DMS79 (cell line): ENCODE measurements around the gene DNM3.
"Not testable (repeated sequence)": the region's sequence is repeated elsewhere in the genome, so short reads cannot be mapped to it uniquely, and the experiment has no call there.

ENCODE experiments used
- DNase-seq: peaks from one replicate; lab custom pipeline; 2025; lab: John Stamatoyannopoulos, UW

Gene DNM3

DNA sequence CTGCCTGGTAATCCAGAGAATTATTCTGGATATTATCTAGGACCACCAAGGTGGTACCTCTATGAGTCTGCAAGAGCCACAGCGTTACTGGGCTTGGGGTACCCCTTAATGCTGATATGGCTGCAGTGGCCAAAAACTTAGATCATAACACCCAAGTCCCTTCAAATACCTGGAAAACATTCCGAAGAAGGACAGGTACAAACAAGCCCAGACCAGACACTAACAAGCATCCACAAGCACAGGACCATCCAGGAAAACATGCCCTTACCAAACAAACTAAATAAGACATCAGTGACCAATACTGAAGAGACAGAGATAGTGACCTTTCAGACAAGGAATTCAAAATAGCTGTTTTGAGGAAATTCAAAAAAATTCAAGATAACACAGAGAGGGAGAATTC, 582.0 kb downstream of the DNM3 start:
- no peak for DNase-seq

DNA sequence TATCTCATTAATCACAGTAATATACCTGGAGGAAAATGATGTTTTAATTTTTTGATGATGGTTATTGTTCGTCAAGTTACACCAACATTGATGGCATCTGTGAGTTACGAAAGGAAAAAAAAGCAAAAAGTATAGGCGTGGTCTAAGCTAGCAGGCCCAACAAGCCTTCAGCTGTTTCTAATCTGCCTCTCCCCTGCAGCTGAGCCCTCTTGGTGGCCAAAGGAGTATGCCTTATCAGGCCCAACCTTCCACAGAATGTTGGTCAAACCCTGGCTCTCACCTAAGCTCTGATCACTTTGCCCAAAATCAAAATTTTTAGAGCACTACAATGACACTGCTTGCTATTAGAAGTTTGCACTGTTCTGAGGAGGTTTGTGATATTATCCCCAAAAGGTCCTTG, 584.0 kb downstream of the DNM3 start:
- no peak for DNase-seq

DNA sequence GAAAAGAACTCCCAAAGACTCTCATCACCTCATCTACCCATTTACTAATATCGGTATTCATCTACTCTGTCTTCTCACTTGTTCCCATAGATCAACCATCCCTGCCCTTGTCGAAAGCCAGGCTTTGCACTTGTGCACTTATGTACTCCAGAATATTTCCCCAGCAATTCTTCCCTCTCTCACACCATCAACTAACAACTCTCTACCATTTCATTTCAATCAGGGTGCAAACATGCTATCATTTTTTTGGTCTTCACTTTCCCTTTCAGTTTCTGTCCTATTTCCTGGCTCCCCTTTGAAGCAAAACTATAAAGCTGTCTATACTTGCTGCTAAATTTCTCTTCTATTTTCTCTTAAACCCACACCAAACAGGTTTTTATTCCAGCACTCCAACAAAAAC, 585.9 kb downstream of the DNM3 start:
- no peak for DNase-seq

DNA sequence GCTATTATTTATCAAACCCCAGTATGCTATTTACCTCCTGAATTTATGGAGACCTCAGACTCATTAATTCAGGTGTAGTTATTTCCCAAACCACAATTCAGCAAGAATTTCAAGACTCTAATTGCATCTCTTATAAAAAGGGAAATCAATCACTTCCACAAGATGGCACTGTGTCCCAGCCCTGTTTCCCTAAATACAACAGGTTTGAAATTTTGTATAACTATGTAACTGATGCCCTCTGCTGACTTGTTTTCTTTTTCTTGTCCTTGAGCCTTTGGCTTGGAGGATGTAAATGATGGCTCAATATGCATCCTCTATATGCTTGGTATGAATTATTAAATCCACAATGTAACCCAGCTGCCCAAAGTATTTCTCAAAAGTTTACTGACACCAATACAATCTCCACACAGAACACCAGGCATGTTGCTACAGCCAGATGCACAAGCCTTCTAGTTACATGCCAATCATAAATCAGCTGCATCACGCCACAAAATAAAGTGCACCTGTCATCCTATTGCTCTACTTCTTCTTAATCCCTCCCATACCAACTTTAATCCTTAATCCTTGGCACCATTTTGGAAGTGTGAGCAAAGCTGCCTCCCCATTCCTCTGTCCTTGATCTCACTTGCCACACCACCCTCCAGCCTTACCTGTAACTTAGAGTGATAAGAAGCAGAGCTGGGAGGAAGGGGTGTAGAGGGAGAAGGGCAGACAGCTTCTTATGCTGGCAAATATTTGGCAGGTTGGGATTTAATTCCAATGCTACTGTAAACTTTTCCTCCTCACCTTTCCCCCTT, 588.2 kb downstream of the DNM3 start:
- DNase-seq, result peak; percentile 13

DNA sequence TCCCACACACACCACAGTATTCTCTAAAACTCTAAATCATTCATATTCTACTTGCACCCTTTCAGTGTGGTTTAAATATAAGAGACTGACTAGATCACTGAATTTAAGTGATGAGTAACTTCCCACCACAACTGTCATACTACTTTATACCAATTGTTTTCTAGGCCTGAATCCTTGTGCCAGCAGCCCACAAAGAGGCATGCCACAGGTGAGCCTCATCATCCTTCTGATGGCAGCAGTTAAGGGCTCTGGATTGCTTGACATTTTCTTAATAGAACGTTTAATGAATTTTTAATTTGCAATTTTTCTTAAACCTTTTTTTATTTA, 588.8 kb downstream of the DNM3 start:
- no peak for DNase-seq

DNA sequence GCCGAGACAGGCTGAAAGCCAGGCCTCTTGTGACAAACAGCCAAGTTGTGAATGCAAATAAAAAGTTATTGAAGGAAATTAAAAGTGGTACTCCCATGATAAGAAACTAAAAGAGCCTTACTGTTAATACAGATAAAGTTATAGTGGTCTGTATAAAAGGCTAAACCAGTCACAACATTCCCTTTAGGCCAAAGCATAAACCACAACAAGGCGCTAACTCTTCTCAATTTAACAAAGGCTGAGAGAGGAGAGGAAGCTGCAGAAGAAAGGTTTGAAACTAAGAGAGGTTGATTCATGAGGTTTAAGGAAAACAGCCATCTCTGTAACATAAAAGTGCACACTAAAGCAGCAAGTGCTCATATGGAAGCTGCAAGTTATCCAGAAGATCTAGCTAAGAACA, 589.9 kb downstream of the DNM3 start:
- no peak for DNase-seq

DNA sequence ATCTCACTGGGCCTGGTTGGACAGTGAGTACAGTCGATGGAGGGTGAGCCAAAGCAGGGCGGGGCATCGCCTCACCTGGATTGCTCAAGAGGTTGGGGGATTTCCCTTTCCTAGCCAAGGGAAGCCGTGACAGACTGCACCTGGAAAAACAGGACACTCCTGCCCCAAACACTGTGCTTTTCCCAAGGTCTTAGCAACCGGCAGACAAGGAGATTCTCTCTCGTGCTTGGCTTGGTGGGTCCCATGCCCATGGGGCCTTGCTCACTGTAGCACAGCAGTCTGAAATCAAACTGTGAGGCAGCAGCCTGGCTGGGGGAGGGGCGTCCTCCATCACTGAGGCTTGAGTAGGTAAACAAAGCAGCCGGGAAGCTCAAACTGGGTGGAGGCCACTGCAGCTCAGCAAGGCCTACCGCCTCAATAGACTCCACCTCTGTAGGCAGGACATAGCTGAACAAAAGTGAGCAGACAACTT, 590.5 kb downstream of the DNM3 start:
- no peak for DNase-seq

DNA sequence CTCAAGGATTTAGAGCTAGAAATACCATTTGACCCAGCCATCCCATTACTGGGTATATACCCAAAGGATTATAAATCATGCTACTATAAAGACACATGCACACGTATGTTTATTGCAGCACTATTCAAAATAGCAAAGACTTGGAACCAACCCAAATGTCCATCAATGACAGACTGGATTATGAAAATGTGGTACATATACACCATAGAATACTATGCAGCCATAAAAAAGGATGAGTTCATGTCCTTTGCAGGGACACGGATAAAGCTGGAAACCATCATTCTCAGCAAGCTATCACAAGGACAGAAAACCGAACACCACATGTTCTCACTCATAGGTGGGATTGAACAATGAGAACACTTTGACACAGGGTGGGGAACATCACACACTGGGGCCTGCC, 595.9 kb downstream of the DNM3 start:
- not testable (repeated sequence) for DNase-seq

DNA sequence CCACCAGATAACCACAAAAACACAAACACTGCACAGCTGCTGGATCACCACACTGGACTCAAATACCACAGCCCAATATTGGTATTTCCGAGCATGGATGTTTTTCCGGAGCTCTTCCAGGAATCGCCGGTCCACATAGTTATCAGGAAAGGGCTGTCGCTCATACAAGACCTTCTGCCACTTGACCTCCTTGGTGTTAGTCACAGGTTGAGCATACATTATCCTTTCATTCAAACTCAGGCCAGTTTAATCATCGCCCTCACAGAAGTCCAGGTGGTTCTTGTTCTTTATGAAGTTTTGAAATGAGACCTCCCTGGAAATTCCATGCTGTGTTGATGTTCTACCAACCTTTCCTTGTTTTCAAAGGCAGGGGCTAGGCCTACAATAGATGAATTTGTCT, 601.1 kb downstream of the DNM3 start:
- DNase-seq, result no peak

DNA sequence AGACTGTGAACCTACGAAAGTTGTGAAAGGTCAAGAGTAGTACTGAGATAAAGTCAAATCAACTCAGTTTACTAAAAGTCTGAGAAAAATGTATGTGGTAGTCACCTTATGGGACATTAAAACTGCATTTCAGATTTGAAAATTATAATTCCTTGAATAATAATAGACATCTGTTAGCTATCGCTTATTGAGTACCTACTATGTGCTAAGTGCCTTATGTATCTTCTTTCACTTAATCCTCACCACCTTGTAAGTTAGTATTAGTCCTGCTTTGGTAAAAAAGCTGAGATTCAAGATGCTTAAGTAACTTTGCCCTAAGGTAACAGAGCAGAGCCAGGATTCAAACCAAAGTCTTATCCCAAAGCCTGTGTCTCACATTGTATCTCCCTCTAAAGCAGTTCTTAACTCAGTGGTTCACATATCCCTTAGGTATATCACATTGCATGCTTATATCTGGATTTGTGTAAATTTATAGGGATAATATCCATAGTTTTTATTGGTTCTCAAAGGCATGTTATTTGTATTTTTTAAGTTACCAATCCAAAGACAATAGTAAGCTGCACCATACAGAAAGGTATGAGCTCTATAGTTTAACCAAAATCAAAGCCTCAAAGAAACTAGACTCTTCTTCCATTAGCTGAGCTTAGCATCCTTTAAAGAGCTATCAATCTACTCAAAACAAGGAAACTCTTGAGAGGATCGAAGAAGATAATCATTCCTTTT, 601.7 kb downstream of the DNM3 start:
- DNase-seq, result no peak

DNA sequence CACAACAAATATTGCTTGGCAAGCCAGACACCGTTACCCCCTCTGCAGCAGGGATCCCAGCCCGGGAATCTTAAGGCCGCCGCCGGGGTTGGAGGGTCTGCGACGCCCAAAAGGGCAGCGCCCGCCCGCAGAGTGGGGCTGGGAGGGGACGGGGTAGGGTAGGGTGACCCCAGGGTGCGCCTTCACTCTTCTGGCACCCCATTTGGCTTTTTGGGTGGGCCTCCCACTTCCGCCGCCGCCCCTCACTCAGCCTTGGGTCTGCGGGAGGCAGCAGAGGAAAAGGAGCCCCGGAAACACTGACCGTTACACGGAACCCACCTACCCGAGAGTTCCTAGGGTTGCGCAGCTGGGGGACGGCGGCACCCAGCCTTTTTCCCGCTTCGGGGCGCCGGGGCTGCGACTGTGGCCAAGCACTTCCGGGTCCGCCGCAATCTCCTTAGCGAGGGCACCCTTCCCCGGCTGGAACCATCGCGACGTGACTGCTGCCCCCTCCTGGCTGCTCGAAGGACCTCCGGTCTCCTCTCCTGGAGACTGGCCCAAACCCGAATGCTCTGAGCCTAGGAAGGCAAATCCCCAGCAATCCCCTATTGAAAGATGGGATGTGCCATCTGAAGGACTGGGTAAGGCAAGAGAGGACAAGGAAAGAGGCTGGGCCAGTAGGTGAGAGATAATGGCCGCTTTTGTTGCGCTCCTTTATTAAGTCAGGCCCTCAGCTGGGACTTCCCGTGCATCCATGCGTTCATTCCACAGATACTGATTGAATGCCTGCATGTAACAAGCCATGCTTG, 602.6 kb downstream of the DNM3 start, which contains the start of gene PIGC:
Gene PIGC, minus strand, starts transcription at position 404 of the 788 bp plus-strand sequence. CDS start 1,447 bp downstream, outside the sequence.
- DNase-seq, result peak; percentile 70

DNA sequence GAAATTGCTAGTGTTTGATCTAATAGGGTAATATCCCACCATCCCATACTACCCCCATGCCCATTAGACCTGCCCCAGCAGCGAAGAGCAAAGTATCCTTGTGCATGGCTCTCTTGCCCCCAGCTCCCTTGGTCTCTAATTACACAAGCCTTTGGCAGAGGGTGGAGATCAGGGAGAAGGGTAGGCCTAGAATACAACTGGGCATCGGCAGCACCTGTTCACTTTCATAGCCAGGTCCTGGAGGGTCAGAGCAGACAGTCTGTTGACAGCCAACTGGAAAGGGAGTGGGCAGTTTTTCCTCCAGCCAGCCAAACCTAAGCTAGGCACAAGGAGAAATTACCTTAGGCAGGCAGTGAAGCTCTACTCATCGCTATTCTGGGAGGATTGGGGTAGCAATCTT, 605.2 kb downstream of the DNM3 start:
- DNase-seq, result no peak

DNA sequence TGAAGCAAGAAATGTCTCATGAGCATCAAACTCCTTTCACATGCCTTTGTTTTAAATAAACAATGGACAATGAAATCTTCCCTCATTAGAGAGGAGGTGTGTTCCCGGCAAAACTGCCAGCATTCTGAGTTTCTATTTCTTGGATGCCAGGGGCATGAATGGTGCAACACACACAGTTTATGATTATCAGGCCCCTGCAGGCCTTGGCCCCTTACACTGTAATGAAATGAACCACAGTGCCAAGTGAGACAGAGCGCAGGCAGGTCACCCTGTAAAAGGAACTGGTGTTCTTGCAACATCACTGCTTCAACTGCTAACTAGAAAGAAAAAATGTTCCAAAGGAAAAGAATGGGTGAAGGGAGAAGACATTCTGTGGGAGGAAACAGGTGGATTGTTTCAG, 606.3 kb downstream of the DNM3 start:
- DNase-seq, result no peak

DNA sequence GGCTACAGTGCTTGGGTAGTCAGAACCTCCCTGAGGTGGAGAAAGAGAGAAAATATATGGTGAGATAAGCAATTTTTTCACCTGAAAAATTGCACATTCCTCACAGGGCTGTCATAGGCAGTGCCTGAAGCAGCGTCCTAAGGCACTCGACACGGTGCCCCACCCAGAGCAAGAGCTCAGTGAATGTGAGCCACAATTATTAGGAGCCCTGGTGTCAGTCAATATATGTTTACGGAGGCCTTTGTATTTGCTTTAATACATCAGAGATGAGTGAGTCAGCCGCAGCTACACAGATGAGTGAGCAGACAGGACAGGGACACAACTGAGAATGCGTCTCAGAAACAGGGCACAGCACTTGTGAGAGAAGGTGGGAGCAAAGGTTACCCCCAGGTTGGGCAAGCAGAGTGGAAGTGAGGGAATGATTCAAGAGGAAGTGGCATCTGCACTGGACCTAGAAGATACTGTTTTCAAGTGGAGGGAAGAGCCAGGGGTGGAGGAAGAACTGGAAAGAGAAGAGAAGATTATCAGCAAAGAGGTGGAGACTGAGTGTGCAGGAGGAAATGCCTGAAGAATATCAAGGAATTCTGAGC, 607.8 kb downstream of the DNM3 start:
- no peak for DNase-seq

DNA sequence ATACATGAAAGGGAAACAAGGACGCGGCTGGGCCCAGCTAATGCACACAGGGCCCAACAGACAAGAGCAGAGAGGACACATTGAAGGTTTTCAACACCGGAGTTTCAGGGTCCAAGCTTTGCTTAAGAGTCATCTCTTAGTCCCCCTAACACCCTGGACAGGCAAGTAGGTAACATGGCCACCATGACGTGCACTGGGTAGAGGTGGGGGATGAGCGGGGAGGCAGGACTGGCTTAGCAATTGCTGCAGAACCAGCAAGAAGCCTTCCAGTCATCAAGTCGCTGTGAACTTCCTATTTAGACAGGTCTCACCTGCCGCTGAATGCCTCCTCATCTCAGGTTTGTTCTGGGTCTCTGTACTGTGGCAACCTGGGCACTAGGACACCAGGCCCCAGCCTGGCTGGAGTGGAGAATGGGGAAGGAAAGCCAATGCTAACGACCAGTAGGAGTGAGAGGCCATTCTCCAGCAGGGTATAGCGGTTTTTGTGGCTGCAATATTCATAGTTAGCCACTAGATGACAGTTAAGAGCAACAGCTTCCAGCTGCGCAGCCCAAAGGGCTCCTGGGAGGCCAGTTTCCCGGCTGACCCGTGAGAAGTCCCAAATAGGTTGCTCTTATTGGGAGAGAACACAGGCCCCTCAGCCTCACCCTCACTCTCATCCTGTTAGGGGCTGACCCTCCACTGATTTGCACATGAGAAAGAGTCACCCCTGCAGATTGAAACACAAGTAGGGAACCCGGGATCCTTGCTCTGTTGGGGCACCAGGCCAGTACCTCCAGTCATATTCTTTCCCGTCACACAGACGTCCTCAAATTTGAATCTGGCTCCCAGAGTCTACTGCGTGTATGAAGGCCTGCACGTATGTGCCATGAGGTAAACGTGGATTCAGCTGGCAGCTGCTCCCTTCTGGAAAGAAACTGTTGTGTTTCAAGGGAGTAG, 608.6 kb downstream of the DNM3 start:
- DNase-seq, result no peak

DNA sequence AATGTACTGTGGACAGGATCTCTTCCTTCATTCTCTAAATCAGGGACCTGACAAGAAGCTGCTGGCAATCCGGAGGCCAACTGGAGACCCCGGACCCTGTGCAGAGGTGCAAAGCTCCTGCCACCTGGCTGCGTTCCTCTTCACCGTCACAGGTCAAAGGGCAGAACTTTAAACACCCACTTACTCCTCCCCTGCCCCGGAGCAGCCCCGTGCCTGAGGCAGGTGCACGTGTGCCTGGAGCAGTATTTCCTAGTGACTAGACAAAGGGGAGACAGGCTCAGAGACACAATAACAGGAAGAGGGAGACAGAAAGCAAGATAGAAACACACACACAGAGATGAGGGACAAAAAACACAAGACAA, 609.2 kb downstream of the DNM3 start:
- no peak for DNase-seq

DNA sequence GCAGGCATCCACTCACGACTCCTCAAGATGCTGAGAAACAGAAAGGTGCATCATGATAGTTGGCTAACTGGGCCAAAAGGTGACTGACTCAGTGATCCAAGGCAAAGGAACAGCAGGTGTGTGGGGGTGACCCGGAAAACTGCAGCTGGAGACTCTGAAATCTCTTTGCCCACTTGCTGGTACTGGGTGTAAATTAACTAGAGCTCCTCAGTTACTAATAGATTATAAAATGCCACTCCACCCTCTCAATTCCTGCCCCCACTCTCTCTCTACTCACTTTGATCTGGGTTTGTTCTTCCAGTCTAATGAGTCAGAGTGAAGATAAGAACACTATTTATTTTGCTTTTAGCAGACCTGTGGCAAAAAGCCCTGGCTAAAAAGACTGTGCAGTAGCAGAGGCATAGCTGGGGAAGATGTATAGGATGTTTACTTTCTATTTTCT, 609.7 kb downstream of the DNM3 start:
- no peak for DNase-seq

DNA sequence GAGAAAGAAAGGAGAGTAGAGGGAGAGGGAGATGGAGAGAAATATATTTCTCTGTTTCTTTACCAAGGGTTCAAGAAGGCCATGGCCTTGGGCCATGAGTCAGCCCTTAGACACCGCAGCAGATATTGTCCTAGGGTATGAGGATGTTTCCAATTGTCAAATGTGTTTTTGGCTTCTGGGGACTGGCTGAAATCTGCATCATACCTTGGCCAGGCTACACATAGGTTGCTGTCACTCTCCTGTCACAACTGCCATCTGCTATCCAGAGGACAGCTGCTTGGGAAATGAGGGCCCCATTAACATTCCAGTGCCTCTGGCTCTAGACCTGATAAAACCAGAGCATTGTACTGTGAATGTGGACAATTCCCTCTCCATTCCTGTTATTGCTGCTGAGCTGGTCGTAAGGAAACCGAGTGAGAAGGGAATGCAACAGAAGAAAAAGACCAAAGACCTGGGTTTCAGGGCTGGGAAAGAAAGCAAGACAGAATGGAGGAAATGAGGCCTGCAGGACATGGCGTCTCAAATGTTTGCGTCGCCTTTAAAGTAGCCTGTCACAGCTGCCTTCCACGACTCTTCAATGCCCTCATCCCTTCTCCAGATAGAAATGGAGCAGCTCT, 611.3 kb downstream of the DNM3 start:
- DNase-seq, result no peak

DNA sequence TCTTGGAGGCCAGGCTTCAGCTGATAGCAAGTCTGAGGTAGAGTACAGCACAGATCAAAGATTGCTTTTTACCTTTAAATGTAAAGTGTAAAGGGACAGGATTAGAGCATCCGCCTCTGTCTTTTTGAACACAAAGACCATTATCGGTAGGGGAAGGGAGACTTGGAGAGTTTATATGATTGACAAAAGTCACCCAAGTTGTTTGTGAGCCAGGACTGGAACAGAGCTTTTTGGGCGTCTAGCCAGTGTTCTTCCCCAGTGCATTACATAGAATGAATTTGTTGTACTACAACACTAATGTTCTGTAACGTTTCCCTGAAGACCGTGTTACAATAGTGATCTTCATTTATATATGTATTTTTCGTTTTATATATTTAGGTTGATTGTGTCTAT, 611.9 kb downstream of the DNM3 start:
- DNase-seq, result no peak

DNA sequence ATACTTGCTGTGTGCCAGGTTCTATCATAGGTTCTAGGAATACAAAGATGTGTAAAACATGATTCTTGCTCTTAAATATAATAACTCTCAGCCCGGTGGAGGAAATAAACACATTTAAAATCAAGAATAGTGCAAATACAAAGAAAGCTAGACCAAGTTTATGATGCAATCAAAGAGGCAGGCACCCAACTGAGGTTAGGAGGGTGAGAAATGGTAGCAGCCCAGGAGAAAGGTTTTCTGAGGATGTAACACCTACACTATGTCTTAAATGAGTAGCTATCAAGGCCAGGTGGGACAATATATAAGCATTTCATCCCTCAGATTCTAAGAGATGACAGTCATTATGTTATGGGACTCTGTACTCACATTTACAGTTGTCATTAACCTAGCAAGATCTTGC, 612.3 kb downstream of the DNM3 start:
- DNase-seq, result no peak

DNA sequence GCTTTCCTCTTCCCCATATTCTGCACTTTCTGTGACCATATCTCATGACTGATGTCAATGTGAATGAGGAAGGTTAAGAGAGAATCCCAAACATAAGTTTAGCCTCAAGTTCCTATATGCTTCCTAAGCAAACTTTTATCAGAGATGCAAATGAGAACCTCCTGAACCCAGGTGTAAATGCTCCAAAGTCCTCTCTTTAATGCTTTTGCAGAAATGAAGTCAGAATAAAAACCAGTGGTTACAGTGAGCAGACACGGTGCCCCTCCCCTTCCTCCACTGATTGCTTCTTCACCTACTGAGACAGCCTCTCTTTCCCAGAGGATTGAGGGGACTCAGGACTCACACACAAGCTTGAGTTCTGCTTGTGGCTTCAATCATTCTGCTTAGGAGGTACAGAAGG, 614.2 kb downstream of the DNM3 start:
- DNase-seq, result no peak
